GM23338 (cell line): ENCODE data around the gene RABEPK. TPM values are rescaled to one million over a fixed set of nuclear protein-coding genes. Genes with fewer than 3 reads are reported as not detected.

ENCODE experiments used
- ATAC-seq: fragments of 200-7000 bp; cut with Tn5 transposase; 3 replicates; pipeline ENCODE4 v1.9.1; 2020
- DNase-seq: peaks from one replicate; pipeline ENCODE4 v3.0.0-alpha.2; 2015; ENCODE audit warnings: low spot score
- H2AFZ ChIP-seq: fragments of 200-600 bp; sonication (generic); 2 replicates; pipeline ENCODE4 v1.8.0; 2016; ENCODE audit warnings: antibody characterized with exemption, mild to moderate bottlenecking, moderate library complexity
- H3F3A ChIP-seq: fragments of 200-600 bp; sonication (generic); replicated peaks from 2 replicates; pipeline ENCODE4 v1.8.0; 2017; ENCODE audit warnings: antibody characterized with exemption, mixed run types, low read depth
- H3K27ac ChIP-seq: fragments of 200-600 bp; sonication (generic); 2 replicates; pipeline ENCODE4 v1.6.1; 2016; ENCODE audit warnings: low read depth
- H3K27me3 ChIP-seq: fragments of 200-600 bp; sonication (generic); 2 replicates; pipeline ENCODE4 v1.8.0; 2016; ENCODE audit warnings: mild to moderate bottlenecking, mixed run types, moderate library complexity; ENCODE audit not compliant: insufficient read depth
- H3K36me3 ChIP-seq: fragments of 200-600 bp; sonication (generic); 2 replicates; pipeline ENCODE4 v1.8.0; 2016; ENCODE audit warnings: mild to moderate bottlenecking; ENCODE audit not compliant: insufficient read depth
- H3K4me1 ChIP-seq: fragments of 200-600 bp; sonication (generic); 2 replicates; pipeline ENCODE4 v1.8.0; 2016; ENCODE audit warnings: mild to moderate bottlenecking, moderate library complexity; ENCODE audit not compliant: insufficient read depth
- H3K4me2 ChIP-seq: fragments of 200-600 bp; sonication (generic); 2 replicates; pipeline ENCODE4 v1.7.1; 2017; ENCODE audit warnings: mixed run types
- H3K4me3 ChIP-seq: fragments of 200-600 bp; sonication (generic); 2 replicates; pipeline ENCODE4 v1.6.1; 2016; ENCODE audit warnings: mixed run types
- H3K79me2 ChIP-seq: fragments of 200-600 bp; sonication (generic); replicated peaks from 2 replicates; pipeline ENCODE4 v1.8.0; 2017; ENCODE audit warnings: mild to moderate bottlenecking; ENCODE audit not compliant: insufficient read depth
- H3K9me2 ChIP-seq: fragments of 200-600 bp; sonication (generic); 2 replicates; pipeline ENCODE4 v1.8.0; 2017; ENCODE audit not compliant: insufficient read depth
- H4K20me1 ChIP-seq: fragments of 200-600 bp; sonication (generic); replicated peaks from 2 replicates; pipeline ENCODE4 v1.8.0; 2017; ENCODE audit warnings: mild to moderate bottlenecking; ENCODE audit not compliant: insufficient read depth
- H3K27ac Mint-ChIP-seq: 2 replicates; pipeline ENCODE4 v1.8.0; 2020; ENCODE audit warnings: inconsistent platforms, mild to moderate bottlenecking, moderate library complexity, mixed read lengths
- H3K27me3 Mint-ChIP-seq: 3 replicates; pipeline ENCODE4 v1.8.0; 2022; ENCODE audit warnings: low read depth, mild to moderate bottlenecking, moderate library complexity, mixed read lengths, inconsistent platforms; ENCODE audit not compliant: insufficient read depth, poor library complexity
- H3K36me3 Mint-ChIP-seq: 3 replicates; pipeline ENCODE4 v1.8.0; 2021; ENCODE audit warnings: low read depth, mild to moderate bottlenecking, inconsistent platforms, moderate library complexity, mixed read lengths
- H3K4me1 Mint-ChIP-seq: 3 replicates; pipeline ENCODE4 v1.8.0; 2020; ENCODE audit warnings: mild to moderate bottlenecking, inconsistent platforms, mixed read lengths
- H3K4me3 Mint-ChIP-seq: 3 replicates; pipeline ENCODE4 v1.8.0; 2021; ENCODE audit warnings: moderate library complexity, mild to moderate bottlenecking, inconsistent platforms, mixed read lengths
- H3K9me3 Mint-ChIP-seq: 3 replicates; pipeline ENCODE4 v1.8.0; 2020; ENCODE audit warnings: moderate library complexity, mild to moderate bottlenecking, inconsistent platforms, mixed read lengths
- ETS1 ChIP-seq: IDR thresholded peaks from 2 replicates; pipeline ENCODE4 v1.6.1; 2016; ENCODE audit warnings: antibody characterized with exemption
- EZH2 ChIP-seq: fragments of 200-600 bp; sonication (generic); IDR thresholded peaks from one replicate; pipeline ENCODE4 v1.8.0; 2017; ENCODE audit warnings: antibody characterized with exemption, mild to moderate bottlenecking, low read depth; ENCODE audit not compliant: unreplicated experiment
- EZH2phosphoT487 ChIP-seq: fragments of 200-600 bp; sonication (generic); IDR thresholded peaks from one replicate; pipeline ENCODE4 v1.8.1; 2018; ENCODE audit warnings: antibody characterized with exemption; ENCODE audit not compliant: unreplicated experiment
- POLR2AphosphoS5 ChIP-seq: IDR thresholded peaks from 2 replicates; pipeline ENCODE4 v1.6.1; 2016; ENCODE audit warnings: antibody characterized with exemption, low read depth
- ZNF114 ChIP-seq: fragments of 250-450 bp; sonication (Bioruptor Pico); IDR thresholded peaks from 2 replicates; pipeline ENCODE4 v1.5.0; 2020; ENCODE audit warnings: mild to moderate bottlenecking, moderate library complexity
- ZNF462 ChIP-seq: fragments of 250-450 bp; sonication (Bioruptor Pico); IDR thresholded peaks from 2 replicates; pipeline ENCODE4 v1.5.0; 2020; ENCODE audit warnings: mild to moderate bottlenecking, moderate library complexity
- polyA plus RNA-seq: library from polyadenylated mRNA; unstranded; fragments of >200 nt; fragmentation: Nextera tagmentation; extraction: Ambion mirVana; gene quantifications from 2 replicates; pipeline ENCODE4 v1.2.1, GENCODE V29; 2016
- total RNA-seq: library from RNA; depleted of rRNA; stranded (reverse); fragments of >200 nt; shearing (Covaris generic); gene quantifications from 2 replicates; pipeline ENCODE4 v1.2.3, GENCODE V29; 2014
- TF ChIP-seq, protein P1 (sequence below): IDR thresholded peaks from one replicate; pipeline ENCODE4 v1.6.1; 2018; ENCODE audit warnings: antibody characterized with exemption; ENCODE audit not compliant: unreplicated experiment

The RABEPK gene
- total and polyA plus RNA-seq, 2 experiments from 2014 or later = 25.8 to 32.7 TPM

GRCh38 chr9:125241863-125242739 is 41.8 kb downstream of the RABEPK start:
- H3K36me3 ChIP-seq = peaks cover 28% of the 10 kb centered on the region
- H3K27ac ChIP-seq = peak overlapping the region; percentile 85
- Mint-ChIP-seq H3K27me3 (peaks cover 12% of the 10 kb centered on the region), H3K36me3 (peaks cover 41% of the 10 kb centered on the region), H3K9me3 (peaks cover 4% of the 10 kb centered on the region; the same call in 2 of the 3 replicates), H3K4me3 (peak overlapping the region; percentile 91), H3K4me1 (peaks cover 12% of the 10 kb centered on the region), H3K27ac (peak overlapping the region; percentile 98)
- H3K27me3 ChIP-seq = no peaks in the 10 kb centered on the region
- H3F3A ChIP-seq = peaks cover 29% of the 10 kb centered on the region
- peak; percentile 22 for ATAC-seq
- TF ChIP-seq ZNF114 (CRISPR knock-in tag) = no peak
- TF ChIP-seq, protein P1, sequence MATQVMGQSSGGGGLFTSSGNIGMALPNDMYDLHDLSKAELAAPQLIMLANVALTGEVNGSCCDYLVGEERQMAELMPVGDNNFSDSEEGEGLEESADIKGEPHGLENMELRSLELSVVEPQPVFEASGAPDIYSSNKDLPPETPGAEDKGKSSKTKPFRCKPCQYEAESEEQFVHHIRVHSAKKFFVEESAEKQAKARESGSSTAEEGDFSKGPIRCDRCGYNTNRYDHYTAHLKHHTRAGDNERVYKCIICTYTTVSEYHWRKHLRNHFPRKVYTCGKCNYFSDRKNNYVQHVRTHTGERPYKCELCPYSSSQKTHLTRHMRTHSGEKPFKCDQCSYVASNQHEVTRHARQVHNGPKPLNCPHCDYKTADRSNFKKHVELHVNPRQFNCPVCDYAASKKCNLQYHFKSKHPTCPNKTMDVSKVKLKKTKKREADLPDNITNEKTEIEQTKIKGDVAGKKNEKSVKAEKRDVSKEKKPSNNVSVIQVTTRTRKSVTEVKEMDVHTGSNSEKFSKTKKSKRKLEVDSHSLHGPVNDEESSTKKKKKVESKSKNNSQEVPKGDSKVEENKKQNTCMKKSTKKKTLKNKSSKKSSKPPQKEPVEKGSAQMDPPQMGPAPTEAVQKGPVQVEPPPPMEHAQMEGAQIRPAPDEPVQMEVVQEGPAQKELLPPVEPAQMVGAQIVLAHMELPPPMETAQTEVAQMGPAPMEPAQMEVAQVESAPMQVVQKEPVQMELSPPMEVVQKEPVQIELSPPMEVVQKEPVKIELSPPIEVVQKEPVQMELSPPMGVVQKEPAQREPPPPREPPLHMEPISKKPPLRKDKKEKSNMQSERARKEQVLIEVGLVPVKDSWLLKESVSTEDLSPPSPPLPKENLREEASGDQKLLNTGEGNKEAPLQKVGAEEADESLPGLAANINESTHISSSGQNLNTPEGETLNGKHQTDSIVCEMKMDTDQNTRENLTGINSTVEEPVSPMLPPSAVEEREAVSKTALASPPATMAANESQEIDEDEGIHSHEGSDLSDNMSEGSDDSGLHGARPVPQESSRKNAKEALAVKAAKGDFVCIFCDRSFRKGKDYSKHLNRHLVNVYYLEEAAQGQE = no peak
- no peak for TF ChIP-seq ZNF462
- TF ChIP-seq EZH2phosphoT487 = no peak
- TF ChIP-seq POLR2AphosphoS5 = no peak; the same call in 1 of the 2 replicates
- TF ChIP-seq ETS1 = no peak
- TF ChIP-seq EZH2 = no peak
- peaks cover 39% of the 10 kb centered on the region for H3K79me2 ChIP-seq
- peak overlapping the region; percentile 63; the same call in 1 of the 2 replicates for H2AFZ ChIP-seq
- peaks cover 17% of the 10 kb centered on the region; the same call in 1 of the 2 replicates for H3K4me1 ChIP-seq
- H3K4me2 ChIP-seq = peak overlapping the region; percentile 82
- peaks cover 33% of the 10 kb centered on the region for H4K20me1 ChIP-seq
- H3K9me2 ChIP-seq = no peaks in the 10 kb centered on the region
- DNase-seq = no peak
- H3K4me3 ChIP-seq = peak overlapping the region; percentile 75
